ENCODE data around the gene GPS2. TPM values are rescaled to one million over a fixed set of nuclear protein-coding genes. Genes with fewer than 3 reads are reported as not detected.

Gene GPS2
- total and polyA plus RNA-seq, 10 of the 15 experiments (the other 5 are each of a cell fraction or from before 2014, with no cell fraction given), result 10.2 to 96.4 (median 42.5) TPM

DNA sequence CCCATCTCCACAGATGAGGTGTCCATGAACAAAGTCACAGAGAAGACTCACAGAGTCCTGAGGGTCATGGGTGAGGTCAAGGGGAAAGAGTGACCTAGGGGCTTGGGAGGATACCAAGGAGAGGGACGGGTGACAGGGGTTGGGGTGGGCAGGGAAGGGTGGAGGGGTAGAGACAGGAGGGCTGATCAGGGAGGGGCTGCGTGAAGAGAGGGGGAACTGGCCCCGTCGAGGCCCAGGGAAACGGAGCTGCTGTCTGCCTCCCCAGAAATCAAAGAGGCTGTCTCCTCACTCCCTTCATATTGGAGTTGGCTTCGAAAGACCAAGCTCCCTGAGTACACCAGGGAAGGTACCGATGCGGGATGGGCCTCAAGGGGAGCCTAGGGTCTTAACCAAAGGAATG lies 40.4 kb upstream of the GPS2 start:
- no peaks in the 10 kb centered on the region for H3K36me3 ChIP-seq (ENCODE audit: control insufficient read depth in 2 of 2, insufficient read depth in 2 of 2, low read length in 1 of 2)
- ChIA-PET POLR2A (interaction anchor here (0.6 to 1.5 kb wide), 5 partner anchors 81 to 503 kb away, joined by 3 to 9 read pairs (median 3); partner anchors contain the start of genes TMEM102, TP53 and WRAP53), SMC1A (ENCODE audit: uncharacterized antibody, unreplicated experiment) (interaction anchor here (0.6 to 2.4 kb wide), 14 partner anchors 19 to 332 kb away, joined by 3 to 10 read pairs (median 4); partner anchors contain the start of genes ACAP1, SLC2A4, TMEM256 and TP53), RAD21 (ENCODE audit: unreplicated experiment) (interaction anchor here (0.6 to 3.6 kb wide), 15 partner anchors 18 to 362 kb away, joined by 3 to 31 read pairs (median 4); partner anchors contain the start of genes ACAP1, DNAH2, MPDU1 and TMEM102), CTCF (interaction anchor here (0.6 to 4.0 kb wide), 54 partner anchors 11 to 651 kb away, joined by 3 to 58 read pairs (median 4); partner anchors contain the start of genes ACAP1, CD68, KDM6B and MPDU1)
- H3K79me2 ChIP-seq (ENCODE audit: control insufficient read depth, insufficient read depth, low read length), result peaks cover 7% of the 10 kb centered on the region
- H3K4me2 ChIP-seq (ENCODE audit: control insufficient read depth, insufficient read depth), result no peak overlapping the region
- H3K27me3 ChIP-seq (replicated peaks in 1 of 2; ENCODE audit: control insufficient read depth in 2 of 2, insufficient read depth in 2 of 2, low read length in 1 of 2), result no peaks in the 10 kb centered on the region
- intact Hi-C loops (cut with micrococcal nuclease; ENCODE audit: unreplicated experiment) (no loop called here), in situ Hi-C loops (cut with MboI) (no loop called here)
- H3K27ac ChIP-seq (ENCODE audit: control insufficient read depth, insufficient read depth), result no peak overlapping the region
- H4K20me1 ChIP-seq (ENCODE audit: control insufficient read depth, insufficient read depth), result no peaks in the 10 kb centered on the region
- FAIRE-seq (no peak), DNase-seq (ENCODE audit: low read depth, low spot score) (no peak), ATAC-seq (no peak)
- BruUV-seq (replicated peaks), result no TSS peak
- H3K4me3 ChIP-seq, result no peak overlapping the region
- no peaks in the 10 kb centered on the region for H3K9me3 ChIP-seq (replicated peaks; ENCODE audit: control insufficient read depth, insufficient read depth, low read length)
- peaks cover 23% of the 10 kb centered on the region for H3K4me1 ChIP-seq (ENCODE audit: control insufficient read depth, insufficient read depth, low read length)
- H3K9ac ChIP-seq (ENCODE audit: control insufficient read depth, insufficient read depth, low read length), result no peak overlapping the region
- no peak overlapping the region for H2AFZ ChIP-seq (ENCODE audit: control insufficient read depth, low read depth, low read length)
- WGBS (ENCODE audit: insufficient coverage, insufficient replicate concordance, low lambda C conversion rate, missing lambda C conversion rate), result 77% methylated on average over 6 of the region's 8 CpGs
- no peak for TF ChIP-seq FOXM1 (IDR thresholded peaks at IDR 0.05; ENCODE audit: low read depth, low read length)
- no peak for TF ChIP-seq IRF3 (IDR thresholded peaks at IDR 0.05)
- TF ChIP-seq ZSCAN29 (IDR thresholded peaks at IDR 0.05), result no peak
- TF ChIP-seq TAF1 (IDR thresholded peaks at IDR 0.05; ENCODE audit: borderline replicate concordance, low read depth, low read length), result no peak
- TF ChIP-seq EGR1 (IDR thresholded peaks at IDR 0.05; ENCODE audit: borderline replicate concordance in 1 of 2, low read depth in 2 of 2, low read length in 2 of 2), result no peak
- TF ChIP-seq ZNF24 (IDR thresholded peaks at IDR 0.05), result no peak
- TF ChIP-seq, protein P1, sequence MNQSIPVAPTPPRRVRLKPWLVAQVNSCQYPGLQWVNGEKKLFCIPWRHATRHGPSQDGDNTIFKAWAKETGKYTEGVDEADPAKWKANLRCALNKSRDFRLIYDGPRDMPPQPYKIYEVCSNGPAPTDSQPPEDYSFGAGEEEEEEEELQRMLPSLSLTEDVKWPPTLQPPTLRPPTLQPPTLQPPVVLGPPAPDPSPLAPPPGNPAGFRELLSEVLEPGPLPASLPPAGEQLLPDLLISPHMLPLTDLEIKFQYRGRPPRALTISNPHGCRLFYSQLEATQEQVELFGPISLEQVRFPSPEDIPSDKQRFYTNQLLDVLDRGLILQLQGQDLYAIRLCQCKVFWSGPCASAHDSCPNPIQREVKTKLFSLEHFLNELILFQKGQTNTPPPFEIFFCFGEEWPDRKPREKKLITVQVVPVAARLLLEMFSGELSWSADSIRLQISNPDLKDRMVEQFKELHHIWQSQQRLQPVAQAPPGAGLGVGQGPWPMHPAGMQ (IDR thresholded peaks at IDR 0.05; ENCODE audit: borderline replicate concordance), result no peak
- TF ChIP-seq, protein P2, sequence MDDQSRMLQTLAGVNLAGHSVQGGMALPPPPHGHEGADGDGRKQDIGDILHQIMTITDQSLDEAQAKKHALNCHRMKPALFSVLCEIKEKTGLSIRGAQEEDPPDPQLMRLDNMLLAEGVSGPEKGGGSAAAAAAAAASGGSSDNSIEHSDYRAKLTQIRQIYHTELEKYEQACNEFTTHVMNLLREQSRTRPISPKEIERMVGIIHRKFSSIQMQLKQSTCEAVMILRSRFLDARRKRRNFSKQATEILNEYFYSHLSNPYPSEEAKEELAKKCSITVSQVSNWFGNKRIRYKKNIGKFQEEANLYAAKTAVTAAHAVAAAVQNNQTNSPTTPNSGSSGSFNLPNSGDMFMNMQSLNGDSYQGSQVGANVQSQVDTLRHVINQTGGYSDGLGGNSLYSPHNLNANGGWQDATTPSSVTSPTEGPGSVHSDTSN (IDR thresholded peaks at IDR 0.05; ENCODE audit: insufficient replicate concordance, low read depth, low read length), result no peak
- TF ChIP-seq POLR2AphosphoS5 (IDR thresholded peaks at IDR 0.05; ENCODE audit: low read length), result no peak
- TF ChIP-seq CREB1 (IDR thresholded peaks at IDR 0.05; ENCODE audit: low read depth), result no peak
- TF ChIP-seq BRCA1 (IDR thresholded peaks at IDR 0.05; ENCODE audit: low read depth, low read length), result no peak
- TF ChIP-seq ZNF592 (IDR thresholded peaks at IDR 0.05), result no peak
- TF ChIP-seq WRNIP1 (IDR thresholded peaks at IDR 0.05; ENCODE audit: borderline replicate concordance, low read depth, low read length), result no peak
- TF ChIP-seq USF1 (IDR thresholded peaks at IDR 0.05; ENCODE audit: borderline replicate concordance, extremely low read length, insufficient read depth, low read depth, low read length), result no peak
- TF ChIP-seq HDGF (IDR thresholded peaks at IDR 0.05), result no peak
- TF ChIP-seq ZNF274 (IDR thresholded peaks at IDR 0.05; ENCODE audit: insufficient read depth, insufficient read length), result no peak

Data from GM12878 (cell line).